ENCODE results near the gene MRPS16.
"Not testable (repeated sequence)": the region's sequence is repeated elsewhere in the genome, so short reads cannot be mapped to it uniquely, and the experiment has no call there.

- not testable (repeated sequence) for TF ChIP-seq CTCF (IDR thresholded peaks at IDR 0.05; ENCODE audit: poor library complexity, severe bottlenecking); EZH2 (IDR thresholded peaks at IDR 0.05; ENCODE audit: borderline replicate concordance, insufficient read depth, low read length, poor library complexity, severe bottlenecking); POLR2AphosphoS5 (IDR thresholded peaks at IDR 0.05); SMC3 (conservative IDR thresholded peaks at IDR 0.05; ENCODE audit: poor library complexity)
Measured at GRCh38 chr10:73258612-73259011, 6.2 kb upstream of the MRPS16 start.
